Femur (tissue), 1 donor: ENCODE results near the gene HIVEP2.

Experiments used
- DNase-seq: peaks from one replicate; pipeline ENCODE4 v3.0.0-alpha.2; 2017

HIVEP2 gene

DNA sequence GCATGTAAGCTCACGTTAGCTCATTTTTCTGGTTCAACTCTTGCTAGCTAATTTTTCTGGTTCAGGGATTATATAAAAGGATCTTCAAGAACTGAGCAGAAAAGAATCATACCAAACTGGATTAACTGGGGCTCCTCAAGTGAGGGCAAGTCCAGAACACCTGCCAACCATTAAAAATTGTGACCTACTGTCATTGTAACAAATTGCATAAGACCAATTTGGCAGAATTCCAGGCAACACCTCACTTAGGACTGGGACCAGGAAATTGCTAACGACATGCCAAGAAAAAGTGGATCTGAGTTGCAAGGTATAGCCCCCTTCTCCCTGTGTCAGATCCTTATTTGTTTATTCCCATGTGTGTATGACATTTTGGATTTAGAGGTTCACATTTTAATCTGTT is 216.6 kb downstream of the HIVEP2 start:
- DNase-seq: no peak

- no peak for DNase-seq
Measured at GRCh38 chr6:142726616-142727015, 218.4 kb downstream of the HIVEP2 start.

DNA sequence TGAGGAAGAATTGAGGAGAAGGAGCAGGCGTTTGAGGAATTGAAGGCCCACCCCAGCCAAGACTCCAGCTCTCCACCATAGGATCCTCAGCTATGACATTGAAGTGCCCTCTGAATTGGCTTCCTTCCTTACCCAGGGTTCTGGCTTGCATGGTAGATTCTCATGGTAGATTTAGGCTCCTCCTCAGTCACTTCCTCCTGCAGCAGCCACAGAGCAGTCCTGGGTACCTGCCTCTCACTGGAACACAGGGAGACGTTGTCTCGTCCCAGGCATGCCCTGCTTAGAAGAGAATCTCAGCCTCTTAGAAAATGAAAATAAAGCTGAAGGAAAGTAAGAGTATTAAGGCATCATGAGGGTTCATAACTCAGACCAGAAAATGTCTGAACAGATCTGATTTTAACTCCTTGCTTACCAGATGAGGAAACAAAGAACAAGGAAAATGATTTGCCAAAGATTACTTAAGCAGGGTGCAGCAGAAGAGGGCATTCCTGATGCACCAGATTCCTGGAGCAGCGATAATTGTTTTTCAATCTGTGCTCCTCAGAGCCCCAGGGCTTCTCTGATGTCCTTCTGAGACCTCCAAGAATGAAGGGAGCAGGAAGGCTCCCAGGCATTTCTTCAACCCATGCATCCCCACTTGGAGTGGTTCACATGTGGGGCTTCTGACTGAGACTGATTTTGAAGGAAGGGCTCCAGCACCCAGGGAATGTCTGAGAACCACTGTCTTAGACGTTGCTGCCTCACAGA is 219.8 kb downstream of the HIVEP2 start:
- DNase-seq: no peak

DNA sequence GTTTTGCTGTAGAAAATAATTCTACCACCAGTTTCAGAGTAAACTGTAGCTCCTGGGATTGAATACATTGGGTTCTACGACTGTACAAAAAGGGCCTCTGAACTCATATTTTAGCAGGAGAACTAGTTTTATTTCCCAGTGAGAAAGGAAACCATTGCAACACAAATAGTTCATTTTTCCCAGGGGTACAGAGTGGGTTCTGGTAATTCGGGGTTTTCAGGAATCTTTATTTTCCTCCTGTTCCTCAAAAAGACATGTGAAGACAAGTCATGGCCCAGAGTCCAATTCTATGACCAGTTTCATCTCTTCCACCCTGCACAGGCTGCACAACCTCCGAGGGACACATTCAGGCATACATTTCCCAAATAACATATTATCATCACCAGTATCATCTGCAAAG is 222.1 kb downstream of the HIVEP2 start:
- DNase-seq: no peak

DNA sequence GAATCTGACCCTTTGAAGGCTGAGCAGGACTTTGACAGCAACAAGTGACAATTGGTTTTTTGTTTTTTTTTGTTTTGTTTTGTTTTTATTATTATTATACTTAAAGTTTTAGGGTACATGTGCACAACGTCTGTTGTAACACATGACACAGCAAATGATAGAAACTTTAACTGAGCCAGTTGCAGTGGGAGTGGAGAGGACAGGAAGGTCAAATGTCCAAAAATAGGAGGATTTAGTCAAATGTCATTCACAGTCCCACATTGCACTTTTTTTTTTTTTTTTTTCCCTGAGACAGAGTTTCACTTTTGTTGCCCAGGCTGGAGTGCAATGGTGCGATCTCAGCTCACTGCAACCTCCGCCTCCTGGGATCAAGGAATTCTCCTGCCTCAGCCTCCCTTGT is 223.0 kb downstream of the HIVEP2 start:
- no peak for DNase-seq

GRCh38 chr6:142721215-142721920 is 223.6 kb downstream of the HIVEP2 start:
- no peak for DNase-seq

DNA sequence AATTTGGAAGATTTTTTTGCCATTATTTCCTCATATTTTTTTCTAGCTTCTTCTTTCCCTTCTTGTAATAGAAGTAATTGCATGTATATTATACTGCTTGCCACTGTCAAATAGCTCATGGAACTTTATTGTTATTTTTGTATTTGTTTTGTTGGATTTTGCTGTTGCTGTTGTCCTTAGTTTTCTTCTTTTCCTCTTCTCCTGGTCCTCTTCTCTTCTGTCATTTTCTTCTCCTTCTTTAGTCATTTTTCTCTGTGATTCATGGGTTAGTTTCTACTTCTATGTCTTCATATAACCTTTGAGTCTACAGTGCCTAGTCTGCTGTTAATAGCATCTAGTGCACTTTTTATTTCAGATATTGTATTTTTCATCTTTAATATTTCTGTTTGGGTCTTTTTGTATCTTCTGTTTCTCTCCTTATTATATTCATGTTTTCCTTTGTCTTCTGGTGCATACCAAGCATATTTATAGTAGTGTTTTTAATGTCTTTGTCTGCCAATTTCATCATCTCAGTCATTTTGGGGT is 226.2 kb downstream of the HIVEP2 start:
- no peak for DNase-seq

DNA sequence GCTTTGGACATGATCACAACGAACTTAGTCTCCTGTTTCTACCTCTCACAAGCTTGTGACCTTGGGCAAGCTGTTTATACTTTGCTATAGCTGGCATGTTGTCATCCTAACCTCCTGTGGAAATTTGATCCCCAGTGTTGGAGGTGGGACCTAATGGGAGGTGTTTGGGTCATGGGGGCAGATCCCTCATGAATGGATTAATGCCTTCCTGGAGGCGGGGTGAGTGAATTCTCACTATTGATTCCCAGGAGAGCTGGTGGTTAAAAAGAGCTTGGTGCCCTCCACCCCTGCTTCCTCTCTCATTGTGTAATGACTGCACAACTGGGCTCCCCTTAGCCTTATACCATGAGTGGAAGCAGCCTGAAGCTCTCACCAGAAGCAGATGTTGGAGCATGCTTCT is 228.9 kb downstream of the HIVEP2 start:
- DNase-seq: no peak

DNA sequence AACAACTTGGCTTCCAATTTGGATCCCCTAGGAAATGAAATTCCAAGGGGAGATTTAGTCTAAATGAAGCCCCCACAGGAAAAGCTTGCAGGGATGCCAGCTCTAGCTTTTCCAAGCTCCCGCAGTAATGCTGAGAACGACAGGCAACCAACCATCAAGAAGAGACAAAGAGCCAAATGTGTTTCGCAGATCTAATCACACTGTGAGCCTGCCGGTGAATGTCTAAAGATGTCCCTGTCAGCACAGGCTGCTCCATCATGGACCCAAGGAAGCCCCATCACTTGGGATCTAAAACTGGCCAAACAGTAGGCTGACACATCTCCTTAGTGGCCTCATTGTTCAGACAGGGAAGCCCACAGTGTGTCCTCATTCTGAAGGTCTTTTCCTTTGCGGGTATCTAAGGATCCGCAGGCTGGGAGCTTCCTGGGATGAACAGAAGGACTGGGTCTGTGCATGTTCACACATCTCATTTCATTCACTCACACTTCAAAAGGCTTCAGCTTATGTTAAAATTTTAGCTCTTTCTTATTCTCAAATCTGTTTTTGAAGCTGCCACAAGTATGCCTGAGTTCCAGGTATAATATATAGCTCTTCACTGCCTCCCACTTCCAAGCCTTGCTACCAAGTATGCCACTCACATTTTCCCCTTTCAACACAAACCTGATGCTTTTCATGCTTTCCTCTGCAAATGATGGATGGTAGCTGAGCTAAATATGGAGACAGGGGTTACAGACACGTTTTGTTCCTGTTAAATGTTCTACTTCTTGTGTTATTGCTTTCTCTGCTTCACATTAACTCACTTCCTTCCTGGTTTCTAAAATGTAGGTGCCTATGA is 229.8 kb downstream of the HIVEP2 start:
- DNase-seq: no peak

DNA sequence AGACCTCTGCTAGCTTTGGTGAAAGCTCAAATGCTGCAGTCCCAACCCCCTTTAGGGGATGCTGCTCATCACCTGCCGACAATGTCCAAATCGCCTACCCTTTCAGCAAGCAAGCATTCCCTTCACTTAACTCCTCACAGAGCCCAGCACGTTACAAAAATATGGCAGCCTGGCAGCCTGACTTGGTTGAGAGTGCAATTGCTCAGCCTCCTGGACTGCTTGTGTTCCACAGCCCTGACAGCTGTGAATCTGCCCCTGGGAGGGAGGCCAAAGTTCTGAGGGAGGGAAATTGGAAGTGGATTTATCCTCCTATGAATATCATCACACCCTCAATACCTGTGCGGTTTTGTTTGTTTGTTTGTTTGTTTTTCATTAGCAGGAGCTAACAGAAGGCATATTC is 231.0 kb downstream of the HIVEP2 start:
- no peak for DNase-seq

- DNase-seq: no peak
Measured at GRCh38 chr6:142712231-142712630, 232.7 kb downstream of the HIVEP2 start.

GRCh38 chr6:142708651-142709050 is 236.3 kb downstream of the HIVEP2 start:
- no peak for DNase-seq

GRCh38 chr6:142707255-142707654 is 237.7 kb downstream of the HIVEP2 start:
- no peak for DNase-seq

DNA sequence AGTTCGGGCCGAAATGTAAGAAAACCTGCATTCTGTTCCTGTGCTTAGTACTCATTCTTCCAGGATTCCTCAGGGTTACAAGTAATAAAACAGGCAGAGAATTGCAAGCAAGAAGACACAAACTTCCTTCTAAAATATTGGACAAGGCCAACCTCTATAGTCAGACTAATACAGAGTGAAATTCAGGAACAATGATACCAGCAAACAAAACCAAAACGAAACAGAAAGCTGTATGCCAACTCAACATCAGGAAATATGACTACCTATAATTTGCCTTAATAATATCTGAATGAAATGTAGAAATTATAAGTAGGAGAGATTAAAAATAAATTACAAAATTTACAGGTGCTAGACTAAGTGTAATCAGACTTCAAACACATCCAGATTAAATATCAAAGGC is 238.8 kb downstream of the HIVEP2 start:
- DNase-seq: no peak

- no peak for DNase-seq
Measured at GRCh38 chr6:142705054-142705453, 239.9 kb downstream of the HIVEP2 start.

DNA sequence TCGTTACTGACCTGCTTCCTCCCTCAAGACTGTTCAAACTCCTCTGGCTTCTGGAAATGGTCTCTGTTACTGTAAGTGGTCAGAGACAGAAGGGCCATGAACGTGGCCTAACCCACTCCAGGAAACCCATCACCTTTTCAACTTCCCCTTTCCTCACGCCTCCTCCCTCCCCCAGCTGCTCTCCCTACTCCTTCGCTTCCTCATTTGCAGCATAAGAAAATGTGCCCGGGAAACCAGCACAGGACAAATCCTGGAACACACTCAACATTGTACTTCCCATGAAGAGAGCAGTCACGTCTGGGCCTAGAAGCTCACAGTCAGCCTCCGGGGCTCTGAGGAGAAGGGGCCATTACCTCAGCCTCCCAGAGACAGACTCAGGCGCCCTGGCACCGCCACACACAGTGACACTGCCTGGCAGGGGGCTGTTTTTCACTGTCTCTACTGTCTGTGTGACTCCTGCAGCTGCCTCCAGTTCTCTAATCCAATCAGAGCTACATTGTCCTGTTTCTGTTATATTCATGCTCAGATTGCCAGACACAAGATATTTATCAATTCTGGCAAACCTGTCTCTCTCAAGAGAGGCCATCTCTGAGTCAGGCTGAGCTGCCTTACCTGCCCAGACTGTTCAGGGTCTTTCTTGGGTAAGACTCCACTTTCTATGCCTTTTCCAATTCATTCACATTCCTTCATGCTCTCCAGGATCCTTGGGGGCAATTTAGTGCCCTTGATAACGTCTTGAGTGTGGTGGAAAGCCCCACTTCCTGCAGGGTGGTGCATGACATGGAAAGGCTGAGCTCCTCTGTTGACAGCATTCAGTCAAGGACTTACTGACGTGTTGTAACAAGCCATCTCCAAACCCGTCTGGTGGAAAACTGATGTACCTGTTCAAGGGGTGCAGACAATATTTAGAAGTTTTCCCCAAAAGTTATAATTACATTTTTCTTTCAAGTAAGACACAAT is 242.2 kb downstream of the HIVEP2 start:
- DNase-seq: peak; percentile 60
